Liver (tissue), 2 donors: Measurements from ENCODE around the gene ARMH3.

ENCODE experiments used
- GABPA ChIP-seq, 2 donors: IDR thresholded peaks in 1 of 2; conservative IDR thresholded peaks in 1 of 2; 2 replicates each; pipeline ENCODE4 v1.6.1; 2016; ENCODE audit warnings: antibody characterized with exemption in 2 of 2, mild to moderate bottlenecking in 1 of 2, moderate library complexity in 1 of 2
- SP1 ChIP-seq: IDR thresholded peaks from 2 replicates; pipeline ENCODE4 v1.6.1; 2018; ENCODE audit warnings: antibody characterized with exemption, mild to moderate bottlenecking
- TAF1 ChIP-seq: conservative IDR thresholded peaks from 2 replicates; pipeline ENCODE4 v1.6.1; 2016; ENCODE audit warnings: antibody characterized with exemption, mild to moderate bottlenecking
- donor health status: healthy.

GRCh38 chr10:102086196-102086595 lies 30.2 kb upstream of the ARMH3 start:
- no peak for TF ChIP-seq TAF1
- TF ChIP-seq SP1: no peak
- TF ChIP-seq GABPA (IDR thresholded peaks at IDR 0.05 in 1 of 2, conservative IDR thresholded peaks at IDR 0.05 in 1 of 2): no peak
